H9 (cell line): ENCODE data around the gene CERKL. TPM values are rescaled to one million over a fixed set of nuclear protein-coding genes. Genes with fewer than 3 reads are reported as not detected.

Experiments
- DNase-seq: peaks from one replicate; pipeline ENCODE4 v3.0.0-alpha.2; 2017
- H2AFZ ChIP-seq: one replicate; pipeline ENCODE4 v1.6.1; 2013; ENCODE audit warnings: mild to moderate bottlenecking, low read length, control low read depth, moderate library complexity
- H2AK5ac ChIP-seq: 2 replicates; pipeline ENCODE4 v1.6.1; 2013; ENCODE audit warnings: low read length, control low read depth, mixed read lengths; ENCODE audit not compliant: insufficient read length
- H2BK120ac ChIP-seq: one replicate; pipeline ENCODE4 v1.6.1; 2013; ENCODE audit warnings: low read depth, mild to moderate bottlenecking, low read length, control low read depth, inconsistent platforms; ENCODE audit not compliant: poor library complexity, severe bottlenecking
- H2BK12ac ChIP-seq: 2 replicates; pipeline ENCODE4 v1.6.1; 2013; ENCODE audit warnings: low read length, control low read depth, mixed read lengths, low read depth; ENCODE audit not compliant: insufficient read length
- H2BK15ac ChIP-seq: 2 replicates; pipeline ENCODE4 v1.6.1; 2013; ENCODE audit warnings: low read depth, low read length, control low read depth
- H2BK20ac ChIP-seq: one replicate; pipeline ENCODE4 v1.6.1; 2013; ENCODE audit warnings: low read depth, mild to moderate bottlenecking, low read length, control low read depth, inconsistent platforms; ENCODE audit not compliant: poor library complexity, severe bottlenecking
- H2BK5ac ChIP-seq: 2 replicates; pipeline ENCODE4 v1.6.1; 2013; ENCODE audit warnings: low read length, control low read depth, mixed read lengths; ENCODE audit not compliant: insufficient read length
- H3K14ac ChIP-seq: 2 replicates; pipeline ENCODE4 v1.6.1; 2013; ENCODE audit warnings: low read length, control low read depth; ENCODE audit not compliant: insufficient read depth
- H3K18ac ChIP-seq: 2 replicates; pipeline ENCODE4 v1.6.1; 2013; ENCODE audit warnings: low read depth, mild to moderate bottlenecking, mixed read lengths, low read length, control low read depth; ENCODE audit not compliant: insufficient read length
- H3K23ac ChIP-seq: 2 replicates; pipeline ENCODE4 v1.6.1; 2013; ENCODE audit warnings: low read length, control low read depth, mixed read lengths, low read depth; ENCODE audit not compliant: insufficient read length
- H3K23me2 ChIP-seq: 2 replicates; pipeline ENCODE4 v1.6.1; 2013; ENCODE audit warnings: low read depth, mild to moderate bottlenecking, mixed read lengths, low read length, control low read depth; ENCODE audit not compliant: insufficient read length, poor library complexity, severe bottlenecking
- H3K27ac ChIP-seq: 2 replicates; pipeline ENCODE4 v1.5.1; 2013; ENCODE audit warnings: low read length, control low read depth, mixed read lengths, low read depth; ENCODE audit not compliant: insufficient read length
- H3K27me3 ChIP-seq: 2 replicates; pipeline ENCODE4 v1.6.1; 2013; ENCODE audit warnings: low read length, control low read depth, inconsistent platforms; ENCODE audit not compliant: insufficient read depth
- H3K4ac ChIP-seq: 2 replicates; pipeline ENCODE4 v1.6.1; 2013; ENCODE audit warnings: low read depth, mild to moderate bottlenecking, control low read depth, inconsistent platforms, low read length, moderate library complexity
- H3K4me1 ChIP-seq: 2 replicates; pipeline ENCODE4 v1.6.1; 2013; ENCODE audit warnings: low read length, control low read depth, inconsistent platforms; ENCODE audit not compliant: insufficient read depth
- H3K4me2 ChIP-seq: 2 replicates; pipeline ENCODE4 v1.6.1; 2013; ENCODE audit warnings: low read length, control low read depth, mixed read lengths; ENCODE audit not compliant: insufficient read length, insufficient read depth
- H3K56ac ChIP-seq: 2 replicates; pipeline ENCODE4 v1.6.1; 2013; ENCODE audit warnings: low read depth, mild to moderate bottlenecking, mixed read lengths, low read length, control low read depth; ENCODE audit not compliant: insufficient read length
- H3K79me1 ChIP-seq: 2 replicates; pipeline ENCODE4 v1.6.1; 2013; ENCODE audit warnings: low read depth, mild to moderate bottlenecking, moderate library complexity, low read length, control low read depth, inconsistent platforms; ENCODE audit not compliant: insufficient read depth, poor library complexity, severe bottlenecking
- H3K79me2 ChIP-seq: 2 replicates; pipeline ENCODE4 v1.6.1; 2013; ENCODE audit warnings: low read length, control low read depth, inconsistent platforms; ENCODE audit not compliant: insufficient read depth
- H3K9ac ChIP-seq: 2 replicates; pipeline ENCODE4 v1.6.1; 2013; ENCODE audit warnings: low read length, control low read depth, mixed read lengths; ENCODE audit not compliant: insufficient read length; ENCODE audit errors: extremely low read depth
- H3K9me3 ChIP-seq: one replicate; pipeline ENCODE4 v1.6.1; 2013; ENCODE audit warnings: low read depth, low read length, inconsistent platforms; ENCODE audit not compliant: control insufficient read depth
- H3T11ph ChIP-seq: one replicate; pipeline ENCODE4 v1.6.1; 2013; ENCODE audit warnings: mild to moderate bottlenecking, low read length, control low read depth, inconsistent platforms
- H4K20me1 ChIP-seq: one replicate; pipeline ENCODE4 v1.6.1; 2013; ENCODE audit not compliant: control insufficient read depth, insufficient read length, insufficient read depth
- H4K5ac ChIP-seq: 2 replicates; pipeline ENCODE4 v1.6.1; 2013; ENCODE audit warnings: low read depth, mild to moderate bottlenecking, mixed read lengths, low read length, control low read depth; ENCODE audit not compliant: insufficient read length
- H4K8ac ChIP-seq: replicated peaks from 2 replicates; pipeline ENCODE4 v1.6.1; 2013; ENCODE audit warnings: low read length, control low read depth, mixed read lengths, low read depth; ENCODE audit not compliant: insufficient read length
- H4K91ac ChIP-seq: 2 replicates; pipeline ENCODE4 v1.6.1; 2013; ENCODE audit warnings: low read depth, mild to moderate bottlenecking, moderate library complexity, mixed read lengths, low read length, control low read depth; ENCODE audit not compliant: insufficient read length
- H3K27ac Mint-ChIP-seq, 3 experiments: 2 replicates in 2 of 3; 3 replicates in 1 of 3; pipeline ENCODE4 v1.8.0; 2020 to 2021; ENCODE audit warnings: mixed read lengths in 3 of 3, mild to moderate bottlenecking in 1 of 3, moderate library complexity in 1 of 3
- H3K27me3 Mint-ChIP-seq: 2 replicates; pipeline ENCODE4 v1.8.0; 2021; ENCODE audit warnings: low read depth, mild to moderate bottlenecking, moderate library complexity, mixed read lengths
- H3K36me3 Mint-ChIP-seq, 3 experiments: 2 replicates in 2 of 3; 3 replicates in 1 of 3; pipeline ENCODE4 v1.8.0; 2020 to 2021; ENCODE audit warnings: low read depth in 3 of 3, mixed read lengths in 3 of 3; ENCODE audit not compliant: insufficient read depth in 1 of 3
- H3K4me1 Mint-ChIP-seq, 2 experiments: 2 replicates each; pipeline ENCODE4 v1.8.0; 2020; ENCODE audit warnings: mixed read lengths in 2 of 2
- H3K4me3 Mint-ChIP-seq, 2 experiments: 2 replicates in 1 of 2; 3 replicates in 1 of 2; pipeline ENCODE4 v1.8.0; 2020 to 2021; ENCODE audit warnings: mild to moderate bottlenecking in 2 of 2, mixed read lengths in 2 of 2, moderate library complexity in 1 of 2
- H3K9me3 Mint-ChIP-seq, 2 experiments: 2 replicates in 1 of 2; 3 replicates in 1 of 2; pipeline ENCODE4 v1.8.0; 2020; ENCODE audit warnings: mild to moderate bottlenecking in 2 of 2, mixed read lengths in 2 of 2, moderate library complexity in 1 of 2
- WGBS: extraction: QIAGEN DNeasy Blood & Tissue Kit; methylation state at CpG from one replicate; pipeline ENCODE4 v1.1.7; 2013; ENCODE audit warnings: missing lambda C conversion rate, low lambda C conversion rate, mixed read lengths; ENCODE audit not compliant: insufficient read length; ENCODE audit errors: extremely low coverage; 5-methylcytosine and 5-hydroxymethylcytosine counted together
- total RNA-seq: library from RNA; stranded (reverse); gene quantifications from 2 replicates; pipeline ENCODE4 v1.2.1, GENCODE V29; 2021
- TF ChIP-seq, protein P1 (sequence below): fragments of 200-600 bp; sonication (generic); conservative IDR thresholded peaks from 3 replicates; pipeline ENCODE4 v1.8.0; 2021; ENCODE audit warnings: antibody characterized with exemption, mild to moderate bottlenecking

The CERKL gene
- total RNA-seq, 1 experiment from 2014 or later = not detected

DNA sequence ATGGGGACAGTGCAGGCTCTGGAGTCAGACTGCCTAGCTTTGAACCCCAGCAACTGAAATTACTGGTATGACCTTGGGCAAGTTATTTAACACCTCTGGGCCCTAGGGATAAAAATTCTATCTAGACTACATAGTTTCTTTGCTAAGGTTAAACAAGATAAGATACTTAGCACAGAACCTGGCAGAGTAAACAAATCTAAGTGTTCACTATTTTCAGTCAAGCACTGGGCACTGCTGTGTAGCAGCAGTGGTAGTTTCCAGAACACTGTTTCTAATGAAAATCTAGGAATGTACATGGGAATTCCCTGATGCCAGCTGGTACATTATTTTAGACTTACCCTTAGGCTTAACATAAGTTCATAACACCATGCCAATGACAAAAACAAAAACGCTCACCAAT lies 17.2 kb downstream of the CERKL start:
- H3T11ph ChIP-seq = no peak overlapping the region
- no peak overlapping the region for H3K4ac ChIP-seq
- no peak overlapping the region for H3K18ac ChIP-seq
- no peak overlapping the region for H4K8ac ChIP-seq
- H3K4me1 ChIP-seq = no peaks in the 10 kb centered on the region
- H3K23me2 ChIP-seq = no peaks in the 10 kb centered on the region
- no peak overlapping the region for H3K9ac ChIP-seq
- H3K79me2 ChIP-seq = no peaks in the 10 kb centered on the region
- WGBS = no CpG with 5 or more reads among the region's 1 CpG
- Mint-ChIP-seq H3K4me3 (no peak overlapping the region), H3K36me3 (no peaks in the 10 kb centered on the region), H3K4me1 (no peaks in the 10 kb centered on the region), H3K27me3 (peaks cover 4% of the 10 kb centered on the region; the same call in 1 of the 2 replicates), H3K9me3 (no peaks in the 10 kb centered on the region), H3K27ac (no peak overlapping the region)
- no peak overlapping the region for H3K14ac ChIP-seq
- no peak overlapping the region for H2AK5ac ChIP-seq
- no peak overlapping the region for H2BK20ac ChIP-seq
- no peak overlapping the region for H2BK5ac ChIP-seq
- no peak overlapping the region for H2BK120ac ChIP-seq
- H3K23ac ChIP-seq = no peak overlapping the region
- H4K20me1 ChIP-seq = no peaks in the 10 kb centered on the region
- no peaks in the 10 kb centered on the region for H3K9me3 ChIP-seq
- H3K79me1 ChIP-seq = no peaks in the 10 kb centered on the region
- no peak overlapping the region for H2BK15ac ChIP-seq
- H3K4me2 ChIP-seq = no peak overlapping the region
- no peak overlapping the region for H4K5ac ChIP-seq
- H4K91ac ChIP-seq = no peak overlapping the region
- no peak overlapping the region for H2AFZ ChIP-seq
- no peak overlapping the region for H2BK12ac ChIP-seq
- no peak for DNase-seq
- TF ChIP-seq, protein P1, sequence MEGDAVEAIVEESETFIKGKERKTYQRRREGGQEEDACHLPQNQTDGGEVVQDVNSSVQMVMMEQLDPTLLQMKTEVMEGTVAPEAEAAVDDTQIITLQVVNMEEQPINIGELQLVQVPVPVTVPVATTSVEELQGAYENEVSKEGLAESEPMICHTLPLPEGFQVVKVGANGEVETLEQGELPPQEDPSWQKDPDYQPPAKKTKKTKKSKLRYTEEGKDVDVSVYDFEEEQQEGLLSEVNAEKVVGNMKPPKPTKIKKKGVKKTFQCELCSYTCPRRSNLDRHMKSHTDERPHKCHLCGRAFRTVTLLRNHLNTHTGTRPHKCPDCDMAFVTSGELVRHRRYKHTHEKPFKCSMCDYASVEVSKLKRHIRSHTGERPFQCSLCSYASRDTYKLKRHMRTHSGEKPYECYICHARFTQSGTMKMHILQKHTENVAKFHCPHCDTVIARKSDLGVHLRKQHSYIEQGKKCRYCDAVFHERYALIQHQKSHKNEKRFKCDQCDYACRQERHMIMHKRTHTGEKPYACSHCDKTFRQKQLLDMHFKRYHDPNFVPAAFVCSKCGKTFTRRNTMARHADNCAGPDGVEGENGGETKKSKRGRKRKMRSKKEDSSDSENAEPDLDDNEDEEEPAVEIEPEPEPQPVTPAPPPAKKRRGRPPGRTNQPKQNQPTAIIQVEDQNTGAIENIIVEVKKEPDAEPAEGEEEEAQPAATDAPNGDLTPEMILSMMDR = no peak
- H3K27me3 ChIP-seq = no peaks in the 10 kb centered on the region
- no peak overlapping the region for H3K56ac ChIP-seq
- H3K27ac ChIP-seq = no peak overlapping the region
